DMS153 (cell line): ENCODE results near the gene DPM2.

ENCODE experiments used
- DNase-seq: peaks from one replicate; lab custom pipeline; 2025; lab: John Stamatoyannopoulos, UW

DPM2 gene

GRCh38 chr9:127955294-127956015 lies 17.8 kb upstream of the DPM2 start:
- DNase-seq = peak; percentile 97

- no peak for DNase-seq
These were observed 17.2 kb upstream of the DPM2 start for GRCh38 chr9:127954831-127955293.

- DNase-seq = no peak
These were observed 16.3 kb upstream of the DPM2 start for GRCh38 chr9:127953768-127954505.

GRCh38 chr9:127953154-127953553 lies 15.5 kb upstream of the DPM2 start:
- DNase-seq = no peak

DNA sequence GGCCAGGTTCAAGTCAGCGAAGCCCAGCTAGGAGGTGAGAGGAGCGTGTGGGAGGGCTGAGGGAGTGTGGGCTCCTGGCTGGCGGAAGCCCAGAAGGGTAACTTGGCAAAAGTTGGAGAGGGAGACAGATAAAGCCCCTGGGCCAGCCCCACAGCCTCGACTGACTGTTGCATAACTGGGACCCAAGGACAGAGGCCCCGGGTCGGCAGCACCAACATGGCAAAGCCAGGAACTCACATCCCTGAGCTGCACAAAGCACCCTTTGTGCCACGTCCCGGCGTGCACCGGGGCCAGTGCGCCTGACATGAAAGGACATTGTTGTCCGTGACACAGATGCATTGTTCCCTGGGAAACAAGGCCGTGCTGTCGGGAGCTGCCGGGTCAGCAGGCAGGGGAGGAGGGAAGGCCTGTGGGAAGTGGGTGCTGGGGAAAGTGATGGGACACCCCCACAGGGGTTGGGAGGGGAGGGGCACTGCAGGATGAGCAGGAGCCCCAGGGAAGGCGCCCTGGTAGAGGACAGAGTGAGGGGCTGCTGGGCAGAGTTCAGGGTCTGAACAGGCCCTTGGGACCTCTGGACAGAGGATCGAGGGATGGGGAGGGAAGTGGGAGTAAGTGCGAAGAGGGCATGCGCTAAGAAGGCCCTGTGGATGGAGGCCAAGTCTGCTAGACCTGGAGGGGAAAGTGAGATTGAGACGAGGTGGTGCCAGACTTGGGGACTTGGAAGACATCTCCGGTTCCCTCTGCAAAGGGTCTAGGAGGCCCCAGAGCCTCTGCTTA lies 13.0 kb upstream of the DPM2 start:
- no peak for DNase-seq

DNA sequence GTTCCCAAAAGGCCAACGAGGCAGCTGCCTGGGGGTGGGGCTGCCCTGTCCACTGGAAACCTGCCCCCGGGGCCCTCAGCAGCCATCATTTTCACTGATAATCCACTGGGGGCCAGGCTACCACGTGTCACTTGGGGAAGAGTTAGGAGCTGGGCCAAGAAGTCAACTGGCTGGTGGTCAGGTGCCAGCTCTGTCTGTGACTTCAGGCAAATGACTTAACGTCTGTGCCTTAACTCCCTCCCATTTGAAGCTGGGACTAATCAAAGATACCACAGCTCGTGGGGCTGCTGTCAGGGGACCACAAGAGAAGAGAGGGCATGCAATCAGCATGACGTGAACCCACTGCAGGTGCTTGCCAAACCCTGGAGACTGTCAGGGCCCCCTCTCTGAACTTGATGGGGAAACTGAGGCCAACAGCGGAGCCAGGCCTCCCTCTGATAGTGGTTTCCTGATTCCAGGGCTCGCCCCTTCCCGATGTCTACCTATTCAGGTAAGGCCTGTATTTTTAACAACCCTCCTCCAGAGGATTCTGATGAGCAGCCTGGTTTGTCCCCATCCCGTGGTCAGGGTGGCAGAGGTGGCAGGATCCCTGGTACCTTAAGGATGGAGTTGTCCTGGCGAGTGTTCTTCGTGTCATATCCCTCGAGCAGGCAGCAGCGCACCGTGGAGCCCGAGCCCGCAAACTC lies 12.3 kb upstream of the DPM2 start:
- DNase-seq = no peak

DNA sequence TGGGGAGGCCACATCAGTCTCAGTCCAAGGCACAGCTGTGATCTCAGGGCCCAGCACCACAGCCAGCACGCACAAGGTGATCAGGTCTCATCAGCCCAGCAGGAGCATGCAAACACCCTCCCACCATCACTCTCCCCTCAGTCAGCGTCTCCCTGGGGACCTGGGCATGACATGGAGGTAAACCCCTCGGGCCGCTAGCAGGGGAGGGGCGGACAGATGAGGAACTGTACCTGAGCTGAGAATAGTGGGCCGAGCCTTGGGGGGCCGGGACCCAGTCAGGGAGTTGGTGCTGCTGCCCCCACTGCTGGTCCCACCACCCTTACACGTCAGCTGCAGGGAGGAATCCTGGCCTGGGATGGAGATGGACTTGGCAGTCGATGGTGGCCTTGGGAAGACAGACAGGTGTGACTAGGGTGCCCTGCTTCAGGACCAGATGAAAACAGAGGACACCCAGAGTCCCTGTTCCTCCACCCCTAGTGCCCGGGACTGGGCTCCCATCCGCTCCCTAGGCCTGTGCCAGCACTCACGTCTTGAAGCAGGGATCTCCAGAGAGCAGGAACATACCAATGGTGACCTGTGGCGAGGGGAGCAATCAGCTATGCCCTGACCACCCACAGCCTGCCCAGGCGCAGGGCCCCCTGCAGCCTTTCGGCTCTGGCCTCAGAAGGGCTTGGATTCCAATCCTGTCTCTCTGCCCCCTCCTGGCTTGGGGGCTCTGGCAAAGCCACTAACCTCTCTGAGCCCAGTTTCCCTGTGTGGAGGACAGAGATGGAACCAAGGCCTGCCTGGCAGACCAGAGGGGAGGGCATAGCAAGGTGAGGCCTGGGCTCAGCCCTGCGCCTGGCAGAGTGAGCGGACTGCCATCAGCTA lies 10.4 kb upstream of the DPM2 start:
- no peak for DNase-seq

DNA sequence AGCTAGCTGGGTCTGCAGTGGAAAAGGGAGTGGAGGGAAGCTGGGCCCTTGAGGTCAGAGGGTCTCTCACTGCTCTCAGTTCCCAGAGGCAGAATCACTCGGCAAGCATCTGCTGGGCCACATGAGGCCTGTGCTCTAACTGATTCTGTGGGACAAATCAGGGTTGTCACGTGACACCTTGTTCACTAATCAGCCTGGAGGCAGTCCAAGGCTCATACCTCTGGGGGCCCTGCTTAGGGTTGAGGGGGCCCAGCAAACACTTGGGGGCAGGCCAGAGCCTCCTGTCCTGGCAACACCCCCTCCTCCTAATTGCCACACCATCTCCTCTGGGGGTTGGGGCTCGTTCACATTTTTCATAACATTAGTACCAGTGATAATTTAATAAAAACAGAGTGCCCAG lies 9.1 kb upstream of the DPM2 start:
- no peak for DNase-seq

DNA sequence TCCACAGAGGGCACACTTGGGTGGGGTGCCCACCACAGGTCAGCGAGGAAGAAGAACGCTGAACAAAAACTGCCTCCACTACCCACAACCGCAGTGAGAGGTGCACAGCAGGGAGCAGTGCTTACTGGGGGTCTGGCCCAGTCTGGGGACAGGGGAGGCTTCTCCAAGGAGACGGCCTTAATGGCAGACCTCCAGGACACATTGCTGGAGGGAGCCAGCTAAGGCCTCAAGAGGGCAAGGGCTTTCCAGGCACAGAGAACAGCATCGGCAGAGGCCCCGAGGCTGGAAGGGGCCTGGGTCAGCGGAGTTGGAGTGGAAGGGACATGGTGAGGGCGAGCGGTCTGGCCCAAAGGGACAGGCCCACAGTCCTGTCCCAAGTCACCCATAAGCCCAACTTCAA lies 8.3 kb upstream of the DPM2 start:
- DNase-seq = no peak

- no peak for DNase-seq
These were observed 7.7 kb upstream of the DPM2 start for GRCh38 chr9:127945338-127945737.

- no peak for DNase-seq
These were observed 7.0 kb upstream of the DPM2 start for GRCh38 chr9:127944586-127945218.

GRCh38 chr9:127943731-127944144 lies 6.1 kb upstream of the DPM2 start:
- DNase-seq = peak; percentile 36

- no peak for DNase-seq
These were observed 5.5 kb upstream of the DPM2 start for GRCh38 chr9:127943011-127943662.

GRCh38 chr9:127942216-127943010 lies 4.8 kb upstream of the DPM2 start:
- DNase-seq = no peak

DNA sequence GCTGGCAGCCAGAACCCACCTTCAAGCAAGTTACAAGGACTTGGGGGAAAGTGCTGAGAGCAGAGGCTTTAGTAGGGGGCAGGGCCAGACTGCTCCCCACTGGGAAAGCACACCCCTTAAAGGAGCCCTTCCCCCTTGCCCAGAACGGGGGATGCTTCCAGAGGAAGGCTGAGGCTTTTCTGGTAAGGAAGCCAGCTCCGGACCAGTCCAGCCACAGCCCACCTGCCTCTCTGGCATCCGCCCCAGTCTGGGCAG lies 4.2 kb upstream of the DPM2 start:
- DNase-seq = no peak

DNA sequence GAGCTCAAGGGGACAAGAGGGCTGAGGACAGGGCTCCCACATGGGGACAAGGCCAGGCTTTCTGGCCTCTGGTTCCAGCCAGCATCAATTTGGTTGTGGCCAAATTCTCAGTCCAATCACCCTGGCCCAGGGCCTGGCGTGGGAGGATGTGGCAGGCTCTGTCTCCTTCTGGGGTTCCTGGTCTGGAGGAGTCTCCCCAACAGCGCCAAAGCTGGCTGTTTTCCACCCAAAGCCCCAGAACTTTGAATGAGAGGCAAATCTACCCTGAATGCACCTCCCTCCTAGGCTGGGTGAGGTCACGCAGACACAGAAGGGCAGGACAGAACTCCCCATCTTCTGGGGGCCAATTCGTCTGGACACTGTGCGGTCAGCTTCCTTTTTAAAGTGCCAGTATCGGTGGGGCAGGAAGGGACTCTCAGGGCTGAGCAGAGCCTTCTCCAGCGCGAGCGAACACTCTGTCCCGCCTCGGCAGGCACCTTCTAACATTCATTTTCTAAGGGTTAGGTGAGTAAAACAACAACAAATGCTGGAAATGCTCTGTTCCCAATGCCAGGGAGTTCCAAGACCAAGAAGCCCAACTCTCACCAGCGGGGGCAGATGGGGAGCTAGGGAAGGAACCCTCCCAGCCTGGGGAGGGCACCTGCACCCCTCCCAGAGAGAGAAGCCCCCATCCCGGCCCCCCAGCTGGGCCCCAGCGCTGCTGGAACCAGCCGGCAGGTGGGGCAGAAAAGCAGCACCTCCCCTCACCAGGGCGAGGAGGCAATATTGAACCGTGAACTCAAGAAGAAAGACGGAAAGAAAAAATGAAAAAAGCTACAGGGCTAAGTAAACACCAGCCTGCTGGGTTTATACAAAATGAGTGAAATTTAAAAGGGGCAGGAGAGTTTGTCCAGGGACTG lies 3.7 kb upstream of the DPM2 start:
- DNase-seq = no peak

DNA sequence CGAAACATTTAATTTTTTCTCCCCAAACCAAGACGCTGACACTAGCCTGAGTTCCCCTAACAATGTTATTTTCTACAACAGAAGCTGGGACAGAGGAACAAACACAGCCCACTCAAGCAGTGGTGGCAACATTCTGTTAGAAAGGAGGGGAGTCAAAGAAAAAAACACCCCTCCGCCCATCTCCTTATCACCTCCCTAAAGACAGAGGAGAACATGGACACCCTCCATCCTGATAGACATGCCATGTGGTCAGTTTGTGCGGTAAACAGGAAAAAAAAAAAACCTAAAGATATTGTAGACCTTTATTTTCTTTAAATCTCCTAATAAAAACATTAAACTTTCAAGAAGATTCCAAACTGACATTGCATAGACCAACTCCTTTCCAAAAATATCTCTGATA lies 2.9 kb upstream of the DPM2 start:
- no peak for DNase-seq

DNA sequence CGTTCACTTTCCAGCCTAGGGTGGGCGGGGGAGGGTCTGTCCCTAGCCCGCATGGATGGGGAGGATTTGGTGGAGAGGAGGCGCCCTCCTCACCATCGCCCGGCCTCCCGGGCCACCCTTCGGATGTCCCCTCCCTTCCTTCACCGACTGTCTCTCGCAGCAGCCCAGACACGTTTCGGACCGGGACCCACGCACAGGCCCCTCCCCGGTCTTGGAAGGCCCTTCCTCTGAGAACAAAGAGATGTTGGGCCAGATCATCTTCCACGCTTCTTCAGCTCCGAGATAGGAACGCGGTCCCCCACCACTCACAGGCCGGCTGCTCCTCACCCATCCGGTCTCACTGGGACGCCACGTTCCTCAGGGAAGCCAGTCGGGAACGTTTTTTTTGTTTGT lies 640 bp upstream of the DPM2 start:
- DNase-seq = no peak

DNA sequence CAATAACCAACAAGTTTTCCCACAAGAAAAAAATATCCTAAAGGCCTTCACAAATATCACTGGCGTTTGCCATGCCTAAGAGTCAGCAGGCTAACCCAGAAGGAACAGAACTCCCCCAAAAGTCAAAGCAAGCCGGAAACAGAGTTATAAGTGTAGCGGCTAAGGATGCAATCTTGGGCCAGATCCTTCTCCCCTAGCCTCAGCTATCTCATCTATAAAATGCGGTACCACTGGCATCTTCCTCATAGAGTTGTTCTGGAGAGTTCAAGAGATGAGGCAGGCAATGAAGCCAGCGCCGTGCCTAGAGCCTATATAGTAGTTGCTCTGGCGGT lies 632 bp downstream of the DPM2 start:
- no peak for DNase-seq
